IMR-90 (cell line): ENCODE measurements around the gene ACOX2. TPM values are rescaled to one million over a fixed set of nuclear protein-coding genes. Genes with fewer than 3 reads are reported as not detected.

ENCODE experiments used
- ATAC-seq: fragments of 200-7000 bp; cut with Tn5 transposase; 2 replicates; pipeline ENCODE4 v1.9.1; 2020; ENCODE audit warnings: low read depth, mild to moderate bottlenecking, moderate library complexity
- BruUV-seq: library from RNA; stranded (reverse); fragments of 400-500 nt; replicated peaks from 2 replicates; lab custom pipeline; 2021; lab: Mats Ljungman, UMichigan
- CTCF ChIA-PET: fragments of 300-600 bp; formaldehyde crosslinking; extraction: SDS; loops from one replicate; lab custom pipeline; 2021; ENCODE audit warnings: antibody characterized with exemption; lab: Yijun Ruan, JAX
- POLR2A ChIA-PET: fragments of 300-600 bp; sonication (Branson Sonifier 250); formaldehyde crosslinking; loops from one replicate; lab custom pipeline; 2022; ENCODE audit warnings: antibody characterized with exemption; ENCODE audit not compliant: unreplicated experiment; lab: Charles Lee
- DNase-seq: peaks from one replicate; pipeline ENCODE4 v3.0.0; 2013
- H2AFZ ChIP-seq: replicated peaks from 2 replicates; pipeline ENCODE3; 2013; ENCODE audit warnings: low read length, mild to moderate bottlenecking; ENCODE audit not compliant: poor library complexity
- H2AK5ac ChIP-seq: 2 replicates; pipeline ENCODE4 v1.6.1; 2013; ENCODE audit warnings: low read depth, low read length, inconsistent platforms
- H2AK9ac ChIP-seq: replicated peaks from 2 replicates; pipeline ENCODE3; 2013; ENCODE audit warnings: mild to moderate bottlenecking, low read depth, low read length, moderate library complexity; ENCODE audit not compliant: poor library complexity
- H2BK120ac ChIP-seq: 2 replicates; pipeline ENCODE4 v1.6.1; 2013; ENCODE audit warnings: low read depth, low read length, inconsistent platforms
- H2BK15ac ChIP-seq: 3 replicates; pipeline ENCODE4 v1.6.1; 2013; ENCODE audit warnings: low read depth, low read length, inconsistent platforms
- H2BK20ac ChIP-seq: 2 replicates; pipeline ENCODE4 v1.6.1; 2013; ENCODE audit warnings: low read depth, mild to moderate bottlenecking, inconsistent platforms, low read length, moderate library complexity
- H2BK5ac ChIP-seq: 2 replicates; pipeline ENCODE4 v1.6.1; 2013; ENCODE audit warnings: mild to moderate bottlenecking, low read depth, low read length, inconsistent platforms; ENCODE audit not compliant: poor library complexity, severe bottlenecking
- H3K14ac ChIP-seq: replicated peaks from 2 replicates; pipeline ENCODE4 v1.6.1; 2013; ENCODE audit warnings: low read depth, low read length, inconsistent platforms
- H3K18ac ChIP-seq: 2 replicates; pipeline ENCODE4 v1.6.1; 2013; ENCODE audit warnings: low read depth, low read length, control low read depth
- H3K23ac ChIP-seq: 2 replicates; pipeline ENCODE4 v1.6.1; 2013; ENCODE audit warnings: low read depth, low read length, inconsistent platforms
- H3K27ac ChIP-seq: 2 replicates; pipeline ENCODE4 v1.5.1; 2013; ENCODE audit warnings: mild to moderate bottlenecking, control low read depth, low read length; ENCODE audit not compliant: insufficient read depth
- H3K27me3 ChIP-seq: 2 replicates; pipeline ENCODE4 v1.6.1; 2013; ENCODE audit warnings: low read length; ENCODE audit not compliant: control insufficient read depth, insufficient read depth
- H3K36me3 ChIP-seq: 2 replicates; pipeline ENCODE4 v1.6.1; 2013; ENCODE audit warnings: low read length, mixed read lengths; ENCODE audit not compliant: control insufficient read depth, insufficient read depth
- H3K4ac ChIP-seq: 2 replicates; pipeline ENCODE4 v1.6.1; 2013; ENCODE audit warnings: low read depth, low read length, inconsistent platforms
- H3K4me1 ChIP-seq: 2 replicates; pipeline ENCODE4 v1.6.1; 2013; ENCODE audit warnings: low read length, mixed read lengths; ENCODE audit not compliant: control insufficient read depth, insufficient read depth
- H3K4me2 ChIP-seq: 2 replicates; pipeline ENCODE4 v1.6.1; 2013; ENCODE audit warnings: low read depth, mild to moderate bottlenecking, control low read depth, low read length, moderate library complexity
- H3K4me3 ChIP-seq: 2 replicates; pipeline ENCODE4 v1.5.1; 2013; ENCODE audit warnings: low read depth, mild to moderate bottlenecking, control low read depth, low read length, moderate library complexity; ENCODE audit not compliant: insufficient read depth
- H3K56ac ChIP-seq: 2 replicates; pipeline ENCODE4 v1.6.1; 2013; ENCODE audit warnings: low read length, inconsistent platforms; ENCODE audit not compliant: insufficient read depth; ENCODE audit errors: extremely low read depth
- H3K79me1 ChIP-seq, 2 experiments: 2 replicates each; pipeline ENCODE4 v1.6.1; 2013; ENCODE audit warnings: low read length in 2 of 2, inconsistent platforms in 1 of 2, low read depth in 1 of 2
- H3K9ac ChIP-seq: 2 replicates; pipeline ENCODE4 v1.6.1; 2013; ENCODE audit warnings: low read depth, low read length, control low read depth
- H3K9me1 ChIP-seq: 2 replicates; pipeline ENCODE4 v1.6.1; 2013; ENCODE audit warnings: low read length, inconsistent platforms; ENCODE audit not compliant: insufficient read depth
- H3K9me3 ChIP-seq: 2 replicates; pipeline ENCODE4 v1.6.1; 2013; ENCODE audit warnings: low read length; ENCODE audit not compliant: control insufficient read depth, insufficient read depth
- H4K20me1 ChIP-seq: 2 replicates; pipeline ENCODE4 v1.6.1; 2013; ENCODE audit warnings: low read length, inconsistent platforms; ENCODE audit not compliant: insufficient read depth
- H4K5ac ChIP-seq: 2 replicates; pipeline ENCODE4 v1.6.1; 2013; ENCODE audit warnings: mild to moderate bottlenecking, low read depth, low read length, control low read depth
- H4K8ac ChIP-seq, 2 experiments: 2 replicates each; pipeline ENCODE4 v1.6.1; 2013; ENCODE audit warnings: low read depth in 2 of 2, low read length in 2 of 2, control low read depth in 1 of 2, inconsistent platforms in 1 of 2
- H4K91ac ChIP-seq: 2 replicates; pipeline ENCODE4 v1.6.1; 2013; ENCODE audit warnings: low read depth, low read length, inconsistent platforms; ENCODE audit not compliant: insufficient read depth
- BHLHE40 ChIP-seq: fragments of 150-350 bp; IDR thresholded peaks from 2 replicates; pipeline ENCODE4 v1.6.1; 2016; ENCODE audit warnings: mild to moderate bottlenecking, low read depth, low read length
- MAFK ChIP-seq: IDR thresholded peaks from 2 replicates; pipeline ENCODE4 v1.6.1; 2012; ENCODE audit warnings: low read depth, low read length, improper control_type of control experiment
- MXI1 ChIP-seq: IDR thresholded peaks from 2 replicates; pipeline ENCODE4 v1.6.1; 2012; ENCODE audit warnings: low read depth, mild to moderate bottlenecking, low read length, moderate library complexity, borderline replicate concordance
- POLR2A ChIP-seq: IDR thresholded peaks from 2 replicates; pipeline ENCODE4 v1.6.1; 2012; ENCODE audit warnings: mild to moderate bottlenecking, low read depth, low read length
- RAD21 ChIP-seq: IDR thresholded peaks from 2 replicates; pipeline ENCODE4 v1.6.1; 2012; ENCODE audit warnings: low read length, improper control_type of control experiment
- RCOR1 ChIP-seq: IDR thresholded peaks from 2 replicates; pipeline ENCODE4 v1.6.1; 2012; ENCODE audit warnings: mild to moderate bottlenecking, low read length, improper control_type of control experiment; ENCODE audit not compliant: insufficient replicate concordance
- SMC3 ChIP-seq: fragments of 150-350 bp; IDR thresholded peaks from 2 replicates; pipeline ENCODE4 v1.6.1; 2016; ENCODE audit warnings: low read depth, mild to moderate bottlenecking, antibody characterized with exemption, low read length, moderate library complexity
- WGBS, 2 experiments: methylation state at CpG; one replicate each; pipeline versions ENCODE4 v1.1.5 to v1.1.7; 2013; ENCODE audit warnings: missing lambda C conversion rate in 2 of 2; ENCODE audit not compliant: insufficient read length in 1 of 2; ENCODE audit errors: extremely low coverage in 2 of 2; 5-methylcytosine and 5-hydroxymethylcytosine counted together
- dilution Hi-C: fragments of 300-500 bp; cut with HindIII; formaldehyde crosslinking; loops from one replicate; pipeline ENCODE4 v1.14.3; 2018; ENCODE audit warnings: low sequenced_read_pairs; ENCODE audit not compliant: unreplicated experiment
- in situ Hi-C: fragments of 300-500 bp; cut with MboI; formaldehyde crosslinking; loops from 3 replicates; pipeline ENCODE4 v1.14.3; 2019; ENCODE audit warnings: low sequenced_read_pairs, inconsistent platforms, mixed read lengths
- intact Hi-C: fragments of 100-400 bp; cut with micrococcal nuclease; formaldehyde crosslinking; loops from 2 replicates; pipeline ENCODE4 v1.10.0; 2022
- polyA plus RNA-seq, 3 experiments: library from polyadenylated mRNA; depleted of rRNA; stranded (reverse); fragments of >200 nt; gene quantifications; 2 replicates each; pipeline ENCODE4 v1.2.3, GENCODE V29; 2012; ENCODE audit warnings: low replicate concordance in 1 of 3
- total RNA-seq: library from RNA; depleted of rRNA; stranded (reverse); fragments of >200 nt; gene quantifications from 2 replicates; pipeline ENCODE4 v1.2.3, GENCODE V29; 2012
- TF ChIP-seq, protein P1 (sequence below): conservative IDR thresholded peaks from 2 replicates; pipeline ENCODE4 v1.5.1; 2012; ENCODE audit warnings: mild to moderate bottlenecking, low read depth, low read length, improper control_type of control experiment
- TF ChIP-seq, protein P2 (sequence below): fragments of 150-350 bp; IDR thresholded peaks from 2 replicates; pipeline ENCODE4 v1.6.1; 2016; ENCODE audit warnings: low read depth, mild to moderate bottlenecking, low read length, moderate library complexity, borderline replicate concordance

The ACOX2 gene
- total and polyA plus RNA-seq, 2 of the 4 experiments (the other 2 are of a cell fraction) = 15.6 to 32.9 TPM

GRCh38 chr3:58553003-58553402 is 16.0 kb upstream of the ACOX2 start:
- no peak overlapping the region for H3K18ac ChIP-seq
- intact Hi-C loops (no loop called here), dilution Hi-C loops (no loop called here), in situ Hi-C loops (loop anchor here (25.0 kb wide), 1 partner anchor 434 kb away; no protein-coding TSS in a partner anchor)
- ATAC-seq (no peak), DNase-seq (no peak)
- no peaks in the 10 kb centered on the region for H3K4me1 ChIP-seq
- no peaks in the 10 kb centered on the region for H4K20me1 ChIP-seq
- no CpG with 5 or more reads among the region's 1 CpG for WGBS, 2 experiments
- H3K9me1 ChIP-seq = peaks cover 4% of the 10 kb centered on the region; the same call in 1 of the 2 replicates
- no peak overlapping the region for H4K8ac ChIP-seq
- H4K91ac ChIP-seq = no peak overlapping the region
- H2AK5ac ChIP-seq = no peak overlapping the region
- H3K56ac ChIP-seq = no peak overlapping the region
- H3K79me1 ChIP-seq = no peaks in the 10 kb centered on the region
- H3K14ac ChIP-seq = no peak overlapping the region
- H3K9ac ChIP-seq = no peak overlapping the region
- H3K36me3 ChIP-seq = no peaks in the 10 kb centered on the region
- BruUV-seq = no TSS peak
- CTCF ChIA-PET = interaction anchor here (1.3 kb wide), 1 partner anchor 15 kb away, joined by 3 read pairs; no protein-coding TSS in a partner anchor
- no peak overlapping the region for H3K27ac ChIP-seq
- H3K9me3 ChIP-seq = peaks cover 8% of the 10 kb centered on the region
- TF ChIP-seq SMC3 (no peak), MXI1 (no peak), BHLHE40 (no peak), POLR2A (no peak), MAFK (no peak), RAD21 (no peak), RCOR1 (no peak)
- TF ChIP-seq, protein P1, sequence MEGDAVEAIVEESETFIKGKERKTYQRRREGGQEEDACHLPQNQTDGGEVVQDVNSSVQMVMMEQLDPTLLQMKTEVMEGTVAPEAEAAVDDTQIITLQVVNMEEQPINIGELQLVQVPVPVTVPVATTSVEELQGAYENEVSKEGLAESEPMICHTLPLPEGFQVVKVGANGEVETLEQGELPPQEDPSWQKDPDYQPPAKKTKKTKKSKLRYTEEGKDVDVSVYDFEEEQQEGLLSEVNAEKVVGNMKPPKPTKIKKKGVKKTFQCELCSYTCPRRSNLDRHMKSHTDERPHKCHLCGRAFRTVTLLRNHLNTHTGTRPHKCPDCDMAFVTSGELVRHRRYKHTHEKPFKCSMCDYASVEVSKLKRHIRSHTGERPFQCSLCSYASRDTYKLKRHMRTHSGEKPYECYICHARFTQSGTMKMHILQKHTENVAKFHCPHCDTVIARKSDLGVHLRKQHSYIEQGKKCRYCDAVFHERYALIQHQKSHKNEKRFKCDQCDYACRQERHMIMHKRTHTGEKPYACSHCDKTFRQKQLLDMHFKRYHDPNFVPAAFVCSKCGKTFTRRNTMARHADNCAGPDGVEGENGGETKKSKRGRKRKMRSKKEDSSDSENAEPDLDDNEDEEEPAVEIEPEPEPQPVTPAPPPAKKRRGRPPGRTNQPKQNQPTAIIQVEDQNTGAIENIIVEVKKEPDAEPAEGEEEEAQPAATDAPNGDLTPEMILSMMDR = no peak
- TF ChIP-seq, protein P2, sequence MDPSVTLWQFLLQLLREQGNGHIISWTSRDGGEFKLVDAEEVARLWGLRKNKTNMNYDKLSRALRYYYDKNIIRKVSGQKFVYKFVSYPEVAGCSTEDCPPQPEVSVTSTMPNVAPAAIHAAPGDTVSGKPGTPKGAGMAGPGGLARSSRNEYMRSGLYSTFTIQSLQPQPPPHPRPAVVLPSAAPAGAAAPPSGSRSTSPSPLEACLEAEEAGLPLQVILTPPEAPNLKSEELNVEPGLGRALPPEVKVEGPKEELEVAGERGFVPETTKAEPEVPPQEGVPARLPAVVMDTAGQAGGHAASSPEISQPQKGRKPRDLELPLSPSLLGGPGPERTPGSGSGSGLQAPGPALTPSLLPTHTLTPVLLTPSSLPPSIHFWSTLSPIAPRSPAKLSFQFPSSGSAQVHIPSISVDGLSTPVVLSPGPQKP = no peak
- H2BK5ac ChIP-seq = no peak overlapping the region
- H2AK9ac ChIP-seq = no peak overlapping the region
- no peak overlapping the region for H2AFZ ChIP-seq
- H3K4me2 ChIP-seq = no peak overlapping the region
- no peak overlapping the region for H2BK15ac ChIP-seq
- POLR2A ChIA-PET = no interaction called here
- no peak overlapping the region for H3K23ac ChIP-seq
- no peak overlapping the region for H2BK120ac ChIP-seq
- peaks cover 4% of the 10 kb centered on the region; the same call in 1 of the 2 replicates for H3K27me3 ChIP-seq
- no peak overlapping the region for H3K4me3 ChIP-seq
- H2BK20ac ChIP-seq = no peak overlapping the region
- H4K5ac ChIP-seq = no peak overlapping the region
- no peak overlapping the region for H3K4ac ChIP-seq
